Breast epithelium (tissue), 4 donors: ENCODE measurements around the gene C12orf42. TPM values are rescaled to one million over a fixed set of nuclear protein-coding genes. Genes with fewer than 3 reads are reported as not detected.

Source experiments
- DNase-seq, 2 donors: peaks; one replicate each; pipeline ENCODE4 v3.0.0-alpha.2; 2019; ENCODE audit warnings: low spot score in 2 of 2
- H3K27ac ChIP-seq, 2 donors: fragments of 200-600 bp; sonication (generic) in 1 of 2; one replicate each; pipeline ENCODE4 v1.5.1; 2016 to 2019; ENCODE audit warnings: mild to moderate bottlenecking in 1 of 2
- H3K27me3 ChIP-seq, 2 donors: fragments of 200-600 bp; sonication (generic) in 1 of 2; one replicate each; pipeline versions ENCODE4 v1.5.1 to v1.6.0; 2017 to 2019; ENCODE audit warnings: control low read depth in 1 of 2, mild to moderate bottlenecking in 1 of 2
- H3K36me3 ChIP-seq: fragments of 200-600 bp; one replicate; pipeline ENCODE4 v1.5.1; 2019
- H3K4me1 ChIP-seq, 2 donors: fragments of 200-600 bp; sonication (generic); one replicate each; pipeline ENCODE4 v1.5.1; 2016 to 2019; ENCODE audit warnings: control low read depth in 1 of 2
- H3K4me3 ChIP-seq, 3 donors: fragments of 200-600 bp; sonication (generic); 1 replicate in 2 of 3; 2 replicates in 1 of 3; pipeline ENCODE4 v1.5.1; 2016 to 2019; ENCODE audit warnings: mild to moderate bottlenecking in 3 of 3, moderate library complexity in 2 of 3
- H3K9me3 ChIP-seq, 2 donors: fragments of 200-600 bp; sonication (generic) in 1 of 2; one replicate each; pipeline ENCODE4 v1.5.1; 2016 to 2019; ENCODE audit warnings: control low read depth in 1 of 2
- CTCF ChIP-seq, 3 donors: fragments of 450-650 bp; IDR thresholded peaks; one replicate each; pipeline ENCODE4 v1.5.1; 2016 to 2017; ENCODE audit warnings: antibody characterized with exemption in 3 of 3, mild to moderate bottlenecking in 3 of 3, moderate library complexity in 3 of 3
- POLR2A ChIP-seq: fragments of 450-650 bp; IDR thresholded peaks from one replicate; pipeline ENCODE4 v1.6.1; 2016; ENCODE audit warnings: antibody characterized with exemption, mild to moderate bottlenecking, moderate library complexity
- POLR2AphosphoS5 ChIP-seq, 3 donors: sonication (generic); formaldehyde crosslinking; IDR thresholded peaks; one replicate each; pipeline ENCODE4 v1.6.1; 2017; ENCODE audit warnings: antibody characterized with exemption in 3 of 3
- intact Hi-C: fragments of 100-400 bp; cut with DNase I; formaldehyde crosslinking; loops from one replicate; pipeline ENCODE4 v1.15.1; 2023; ENCODE audit warnings: low total_unique reads
- total RNA-seq, 3 donors: library from RNA; depleted of rRNA; stranded (reverse); fragments of >200 nt; gene quantifications; one replicate each; pipeline ENCODE4 v1.1.0, GENCODE V29; 2016

Gene C12orf42
- total RNA-seq, 3 donors from 2014 or later, result 1.6 TPM; not detected in 2

- Histone ChIP-seq H3K4me1 (no peaks in the 10 kb centered on the region), H3K27me3 (no peaks in the 10 kb centered on the region), H3K36me3 (no peaks in the 10 kb centered on the region), H3K4me3 (no peak overlapping the region), H3K9me3 (peaks cover 5 to 22% of the 10 kb centered on the region in 2 donors), H3K27ac (no peak overlapping the region)
- intact Hi-C loops, result no loop called here
- TF ChIP-seq POLR2AphosphoS5 (IDR thresholded peaks at IDR 0.05) (no peak), POLR2A (no peak), CTCF (IDR thresholded peaks at IDR 0.05) (no peak)
- no peak for DNase-seq
Measured at GRCh38 chr12:103482365-103482764, 13.4 kb downstream of the C12orf42 start.

- Histone ChIP-seq H3K4me1 (no peaks in the 10 kb centered on the region), H3K4me3 (no peak overlapping the region), H3K36me3 (no peaks in the 10 kb centered on the region), H3K9me3 (peaks cover 6 to 21% of the 10 kb centered on the region in 2 donors), H3K27me3 (no peaks in the 10 kb centered on the region), H3K27ac (no peak overlapping the region)
- DNase-seq, result no peak
- intact Hi-C loops, result no loop called here
- TF ChIP-seq CTCF (IDR thresholded peaks at IDR 0.05) (no peak), POLR2A (no peak), POLR2AphosphoS5 (IDR thresholded peaks at IDR 0.05) (no peak)
Measured at GRCh38 chr12:103475073-103475472, 20.7 kb downstream of the C12orf42 start.

- TF ChIP-seq POLR2AphosphoS5 (IDR thresholded peaks at IDR 0.05), result no peak
- TF ChIP-seq POLR2A, result no peak
- no peak for TF ChIP-seq CTCF (IDR thresholded peaks at IDR 0.05)
- DNase-seq, result no peak
- H3K27ac ChIP-seq, result no peak overlapping the region
- no peaks in the 10 kb centered on the region for H3K27me3 ChIP-seq
- no peaks in the 10 kb centered on the region for H3K4me1 ChIP-seq
- H3K9me3 ChIP-seq, result no peaks in the 10 kb centered on the region
- intact Hi-C loops, result no loop called here
- H3K4me3 ChIP-seq, result no peak overlapping the region
- H3K36me3 ChIP-seq, result no peaks in the 10 kb centered on the region
Measured at GRCh38 chr12:103470664-103471063, 25.1 kb downstream of the C12orf42 start.

- Histone ChIP-seq H3K4me3 (no peak overlapping the region), H3K4me1 (no peaks in the 10 kb centered on the region), H3K36me3 (no peaks in the 10 kb centered on the region), H3K27ac (no peak overlapping the region), H3K27me3 (no peaks in the 10 kb centered on the region), H3K9me3 (peaks cover 0 to 9% of the 10 kb centered on the region in 2 donors)
- intact Hi-C loops, result no loop called here
- TF ChIP-seq POLR2A (no peak), POLR2AphosphoS5 (IDR thresholded peaks at IDR 0.05) (no peak), CTCF (IDR thresholded peaks at IDR 0.05) (no peak)
- DNase-seq, result no peak
Measured at GRCh38 chr12:103469719-103470118, 26.0 kb downstream of the C12orf42 start.

- no peaks in the 10 kb centered on the region for H3K27me3 ChIP-seq
- H3K27ac ChIP-seq, result no peak overlapping the region
- no peak overlapping the region for H3K4me3 ChIP-seq
- intact Hi-C loops, result no loop called here
- peaks cover 0 to 17% of the 10 kb centered on the region in 2 donors for H3K9me3 ChIP-seq
- H3K36me3 ChIP-seq, result no peaks in the 10 kb centered on the region
- H3K4me1 ChIP-seq, result no peaks in the 10 kb centered on the region
- TF ChIP-seq POLR2A (no peak), CTCF (IDR thresholded peaks at IDR 0.05) (no peak), POLR2AphosphoS5 (IDR thresholded peaks at IDR 0.05) (no peak)
- no peak for DNase-seq
Measured at GRCh38 chr12:103468837-103469236, 26.9 kb downstream of the C12orf42 start.
